ENCODE measurements around the gene IL22RA2.

The IL22RA2 gene

DNA sequence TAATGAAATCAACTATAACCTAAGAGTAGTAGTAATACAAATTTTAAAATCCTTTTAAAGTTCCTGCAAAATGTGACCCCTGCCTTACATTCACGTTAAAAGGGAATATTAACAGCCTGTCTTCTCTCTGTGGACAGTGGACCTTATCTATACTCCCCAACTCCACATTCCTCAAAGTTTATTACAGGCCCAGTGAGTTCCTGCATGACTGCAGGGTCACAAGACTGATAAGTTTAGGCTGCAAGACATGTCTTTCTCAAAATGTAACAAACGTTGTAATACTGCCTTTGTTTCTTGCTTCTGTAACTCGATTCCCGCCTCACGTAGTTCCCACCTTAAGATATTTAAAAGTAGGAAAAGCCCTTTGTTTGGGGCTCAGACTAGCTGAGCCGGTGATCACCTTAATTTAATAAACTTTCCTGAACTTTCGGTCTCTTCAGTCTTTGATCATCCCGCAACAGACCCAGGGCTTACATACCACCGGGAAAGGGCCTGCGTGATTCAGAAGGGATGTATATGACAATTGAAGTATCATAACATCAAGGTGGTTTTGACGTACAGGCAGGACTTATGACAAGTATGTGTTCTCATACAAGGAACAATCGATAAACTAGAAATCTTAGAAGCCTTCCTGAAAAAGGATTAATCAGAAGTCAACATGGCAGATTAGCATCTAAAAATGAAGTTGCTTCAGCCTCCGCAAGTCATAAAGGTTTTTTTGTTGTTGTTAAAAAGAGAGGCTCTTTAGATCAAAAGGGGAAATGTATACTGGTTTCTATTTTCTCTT lies 3.0 kb downstream of the IL22RA2 start:
- in situ Hi-C loops (cut with MboI; ENCODE audit: low sequenced_read_pairs): no loop called here

DNA sequence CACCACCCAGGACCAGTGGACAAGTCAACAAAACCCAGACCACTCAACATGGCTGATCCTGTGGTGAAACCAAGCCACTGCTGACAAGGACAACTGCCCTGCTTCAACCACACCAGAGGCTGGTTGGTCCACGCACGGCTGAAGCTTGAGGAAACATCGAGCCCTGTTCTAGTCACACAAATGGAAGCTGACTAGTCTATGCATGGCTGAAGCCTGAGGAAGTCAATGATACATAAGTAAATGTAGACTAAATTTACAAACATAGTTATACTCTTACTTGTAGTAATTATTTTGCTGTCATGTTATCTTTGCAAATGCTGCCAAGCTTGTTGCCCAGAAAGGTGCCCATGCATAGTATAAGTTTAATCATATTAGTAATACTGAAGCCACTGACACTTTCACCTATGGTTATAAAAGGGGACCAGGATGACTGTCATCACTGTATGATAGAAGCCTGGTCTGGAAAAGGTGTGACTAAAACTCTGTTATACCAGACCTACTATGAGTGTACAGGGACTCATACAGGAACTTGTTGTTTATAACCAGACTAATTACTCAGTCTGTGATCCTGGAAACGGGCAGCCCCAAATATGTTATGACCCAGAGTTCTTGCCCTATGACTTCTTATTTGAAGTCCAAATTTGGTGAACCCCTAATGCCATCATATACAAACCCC lies 5.6 kb downstream of the IL22RA2 start:
- in situ Hi-C loops (cut with MboI; ENCODE audit: low sequenced_read_pairs): no loop called here

DNA sequence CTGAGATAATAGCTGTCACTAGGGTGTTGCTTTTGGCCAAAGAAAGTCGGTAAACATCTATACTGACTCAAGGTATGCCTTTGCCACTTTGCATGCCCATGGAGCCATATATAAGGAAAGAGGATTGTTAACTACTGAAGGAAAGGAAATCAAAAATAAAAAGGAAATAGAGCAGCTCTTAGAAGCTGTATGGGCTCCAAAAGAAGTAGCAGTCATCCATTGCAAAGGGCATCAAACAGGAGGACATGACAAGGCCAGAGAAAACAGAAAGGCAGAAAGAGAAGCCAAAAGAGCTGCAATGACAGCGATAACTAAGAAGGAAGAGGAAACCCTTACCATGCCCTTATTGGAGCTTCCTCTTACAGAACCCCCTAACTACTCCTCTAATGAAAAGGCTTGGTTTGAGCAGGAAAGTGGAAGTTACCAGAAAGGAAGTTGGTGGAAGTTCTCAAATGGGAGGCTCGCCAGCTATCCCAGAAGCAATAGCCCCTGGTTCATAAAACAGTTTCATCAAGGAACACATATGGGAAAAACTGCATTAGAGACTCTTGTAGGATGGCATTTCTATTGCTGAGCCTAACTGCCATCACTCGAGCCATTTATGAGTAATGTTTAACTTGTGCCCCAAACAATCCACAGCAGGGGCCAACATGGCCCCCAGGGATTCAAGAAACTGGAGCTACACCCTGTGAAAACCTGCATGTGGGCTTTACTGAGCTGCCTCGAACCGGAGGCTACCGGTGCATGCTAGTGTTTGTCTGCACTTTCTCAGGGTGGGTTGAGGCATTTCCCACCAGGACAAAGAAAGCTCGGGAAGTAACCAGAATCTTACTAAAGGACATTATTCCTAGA lies 7.0 kb downstream of the IL22RA2 start:
- in situ Hi-C loops (cut with MboI; ENCODE audit: low sequenced_read_pairs): no loop called here

GRCh38 chr6:137165375-137166246 lies 7.8 kb downstream of the IL22RA2 start:
- in situ Hi-C loops (cut with MboI; ENCODE audit: low sequenced_read_pairs): no loop called here

- in situ Hi-C loops (cut with MboI; ENCODE audit: low sequenced_read_pairs): no loop called here
Measured at GRCh38 chr6:137163732-137164318, 9.6 kb downstream of the IL22RA2 start.

GRCh38 chr6:137162692-137163306 lies 10.6 kb downstream of the IL22RA2 start:
- in situ Hi-C loops (cut with MboI; ENCODE audit: low sequenced_read_pairs): no loop called here

GRCh38 chr6:137161949-137162348 lies 11.5 kb downstream of the IL22RA2 start:
- in situ Hi-C loops (cut with MboI; ENCODE audit: low sequenced_read_pairs): no loop called here

DNA sequence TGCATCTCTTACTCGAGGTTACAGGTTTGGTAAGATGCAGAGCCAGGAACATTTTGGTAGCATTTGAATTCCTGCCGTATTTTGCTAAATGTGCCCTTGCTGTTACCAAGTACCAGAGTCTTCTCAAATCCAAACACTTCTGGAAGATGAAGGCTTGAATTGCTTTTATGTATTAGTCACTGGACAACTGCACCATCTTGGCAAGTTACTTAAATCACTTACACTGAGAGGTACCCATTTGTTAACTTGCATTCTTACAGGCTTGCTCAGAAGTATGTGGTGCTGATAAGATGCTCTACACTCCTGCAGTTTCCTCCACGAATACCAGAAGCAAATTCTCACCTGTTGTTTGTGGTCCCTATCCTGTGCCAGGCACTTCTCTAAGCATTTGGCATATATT lies 12.7 kb downstream of the IL22RA2 start:
- in situ Hi-C loops (cut with MboI; ENCODE audit: low sequenced_read_pairs): no loop called here

GRCh38 chr6:137159912-137160311 lies 13.5 kb downstream of the IL22RA2 start:
- in situ Hi-C loops (cut with MboI; ENCODE audit: low sequenced_read_pairs): no loop called here

GRCh38 chr6:137157601-137158000 lies 15.8 kb downstream of the IL22RA2 start:
- in situ Hi-C loops (cut with MboI; ENCODE audit: low sequenced_read_pairs): no loop called here

DNA sequence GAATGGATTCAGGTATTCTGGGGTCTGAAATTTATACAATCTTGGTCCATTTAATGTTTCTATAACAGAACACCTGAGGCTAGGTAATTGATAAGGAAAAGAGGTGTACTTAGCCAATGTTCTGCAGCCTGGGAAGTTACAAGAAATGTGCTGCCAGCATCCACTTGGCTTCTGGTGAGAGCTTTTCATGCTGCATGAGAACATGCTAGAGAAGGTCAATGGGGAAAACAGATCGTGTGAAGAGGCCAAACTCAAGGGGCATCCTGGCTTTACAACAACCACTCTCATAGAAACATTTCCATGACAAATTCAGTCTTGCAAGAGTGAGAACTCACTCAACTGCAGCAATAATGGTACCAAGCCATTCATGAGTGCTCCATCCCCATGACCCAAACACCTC lies 16.8 kb downstream of the IL22RA2 start:
- in situ Hi-C loops (cut with MboI; ENCODE audit: low sequenced_read_pairs): no loop called here

- in situ Hi-C loops (cut with MboI; ENCODE audit: low sequenced_read_pairs): no loop called here
Measured at GRCh38 chr6:137155830-137156229, 17.6 kb downstream of the IL22RA2 start.

- in situ Hi-C loops (cut with MboI; ENCODE audit: low sequenced_read_pairs): no loop called here
Measured at GRCh38 chr6:137150072-137150471, 23.4 kb downstream of the IL22RA2 start.

- in situ Hi-C loops (cut with MboI; ENCODE audit: low sequenced_read_pairs): no loop called here
Measured at GRCh38 chr6:137149035-137149393, 24.4 kb downstream of the IL22RA2 start.

DNA sequence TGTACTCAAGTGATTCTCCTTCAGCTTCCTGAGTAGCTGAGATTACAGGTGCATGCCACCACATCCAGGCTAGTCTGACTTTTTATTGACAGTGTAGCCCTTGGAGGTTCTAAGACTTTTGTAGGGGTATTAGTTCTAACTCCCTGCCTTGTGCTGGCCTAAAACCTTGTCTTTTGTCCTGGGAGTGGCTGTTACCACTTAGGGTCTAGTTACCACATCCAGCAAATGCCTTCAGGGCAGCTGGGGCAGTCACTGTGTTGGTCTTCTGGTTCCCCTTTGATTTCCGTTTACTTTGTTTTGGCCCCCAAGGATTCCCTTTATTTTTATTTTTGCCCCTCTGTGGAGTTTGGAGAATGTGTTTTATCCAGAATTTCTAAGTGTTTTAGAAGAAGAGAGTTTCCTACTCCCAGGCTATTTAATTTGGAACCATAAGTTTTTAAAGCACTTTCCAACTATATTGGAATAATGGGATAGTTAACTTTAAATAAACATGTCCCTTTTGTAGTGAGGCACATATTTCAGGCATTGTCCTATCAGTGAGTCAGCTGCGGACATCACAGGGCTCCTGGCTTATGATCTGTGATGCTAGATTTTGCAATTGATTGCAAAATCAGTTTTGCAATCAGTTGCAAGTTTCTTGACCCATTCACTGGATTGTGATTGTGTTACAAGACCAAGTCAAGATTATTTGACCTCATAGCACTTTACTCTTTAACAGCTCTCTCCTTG lies 25.0 kb downstream of the IL22RA2 start:
- in situ Hi-C loops (cut with MboI; ENCODE audit: low sequenced_read_pairs): no loop called here

DNA sequence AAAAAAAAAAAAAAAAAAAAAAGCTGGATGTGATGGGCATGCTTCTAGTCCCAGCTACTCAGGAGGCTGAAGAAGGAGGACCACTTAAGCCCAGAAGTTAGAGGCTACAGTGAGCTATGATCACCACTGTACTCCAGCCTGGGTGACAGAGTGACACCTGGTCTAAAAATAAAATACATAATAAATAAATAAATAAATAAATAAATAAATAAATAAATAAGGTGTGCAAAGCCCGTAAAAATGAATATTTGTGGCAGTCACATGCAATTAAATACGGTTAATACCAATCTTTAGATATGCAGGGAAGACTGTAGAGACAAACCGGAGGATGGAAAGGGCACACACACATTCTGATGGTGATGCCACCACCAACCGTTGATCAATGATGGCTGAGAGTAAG lies 26.2 kb downstream of the IL22RA2 start:
- in situ Hi-C loops (cut with MboI; ENCODE audit: low sequenced_read_pairs): no loop called here

GRCh38 chr6:137146206-137146605 lies 27.2 kb downstream of the IL22RA2 start:
- in situ Hi-C loops (cut with MboI; ENCODE audit: low sequenced_read_pairs): no loop called here

GRCh38 chr6:137145421-137145820 lies 28.0 kb downstream of the IL22RA2 start:
- in situ Hi-C loops (cut with MboI; ENCODE audit: low sequenced_read_pairs): no loop called here

DNA sequence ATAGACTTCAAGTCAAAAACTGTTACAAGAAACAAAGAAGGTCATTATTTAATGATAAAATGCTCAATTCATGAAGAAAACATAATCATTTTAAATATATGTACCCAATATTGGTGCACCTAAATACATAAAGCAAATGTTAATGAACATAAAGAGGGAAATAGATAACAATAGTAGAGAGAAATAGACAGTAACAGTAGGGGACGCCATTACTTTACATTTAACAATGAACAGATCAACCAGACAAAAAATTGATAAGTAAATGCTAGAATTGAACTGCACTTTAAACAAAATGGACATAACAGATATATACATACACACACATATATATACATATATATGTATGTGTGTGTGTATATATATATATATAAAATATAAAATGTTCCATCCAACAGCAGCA lies 37.4 kb downstream of the IL22RA2 start:
- in situ Hi-C loops (cut with MboI; ENCODE audit: low sequenced_read_pairs): no loop called here
